Glutamatergic neuron (in vitro differentiated cells): Measurements from ENCODE around the gene MLYCD. TPM values are rescaled to one million over a fixed set of nuclear protein-coding genes. Genes with fewer than 3 reads are reported as not detected.

Source experiments
- DNase-seq: peaks from one replicate; pipeline ENCODE4 v3.0.0; 2022
- H3K27ac Mint-ChIP-seq: one replicate; pipeline ENCODE4 v1.8.0; 2020; ENCODE audit warnings: mild to moderate bottlenecking, mixed read lengths, inconsistent platforms; ENCODE audit not compliant: unreplicated experiment
- H3K27me3 Mint-ChIP-seq: one replicate; pipeline ENCODE4 v1.8.0; 2020; ENCODE audit warnings: mild to moderate bottlenecking, moderate library complexity, mixed read lengths, inconsistent platforms; ENCODE audit not compliant: unreplicated experiment
- H3K36me3 Mint-ChIP-seq: one replicate; pipeline ENCODE4 v1.8.0; 2020; ENCODE audit warnings: mild to moderate bottlenecking, mixed read lengths, inconsistent platforms; ENCODE audit not compliant: unreplicated experiment
- H3K4me1 Mint-ChIP-seq: one replicate; pipeline ENCODE4 v1.8.0; 2020; ENCODE audit warnings: mild to moderate bottlenecking, low read depth, mixed read lengths, inconsistent platforms; ENCODE audit not compliant: unreplicated experiment
- H3K4me3 Mint-ChIP-seq: one replicate; pipeline ENCODE4 v1.8.0; 2020; ENCODE audit warnings: mild to moderate bottlenecking, mixed read lengths, inconsistent platforms; ENCODE audit not compliant: unreplicated experiment
- H3K9me3 Mint-ChIP-seq: one replicate; pipeline ENCODE4 v1.8.0; 2020; ENCODE audit warnings: mild to moderate bottlenecking, moderate library complexity, mixed read lengths, inconsistent platforms; ENCODE audit not compliant: unreplicated experiment
- total RNA-seq: library from RNA; stranded (reverse); fragmentation: NEBNext Ultra II Directional; extraction: Animal tissue kit (Norgen Biotek cat#: 25700); gene quantifications from one replicate; pipeline ENCODE4 v1.2.1, GENCODE V29; 2021; ENCODE audit not compliant: unreplicated experiment
- TF ChIP-seq, protein P1 (sequence below): fragments of 200-600 bp; sonication (generic); IDR thresholded peaks from one replicate; pipeline ENCODE4 v1.5.0; 2021; ENCODE audit not compliant: partially characterized antibody, unreplicated experiment

MLYCD gene
- total RNA-seq, 1 donor from 2014 or later: 9.5 TPM

GRCh38 chr16:83961591-83961990, 62.7 kb downstream of the MLYCD start:
- H3K9me3 Mint-ChIP-seq: peaks cover 2% of the 10 kb centered on the region
- H3K36me3 Mint-ChIP-seq: no peaks in the 10 kb centered on the region
- no peak overlapping the region for H3K27ac Mint-ChIP-seq
- H3K27me3 Mint-ChIP-seq: peaks cover 3% of the 10 kb centered on the region
- TF ChIP-seq, protein P1, sequence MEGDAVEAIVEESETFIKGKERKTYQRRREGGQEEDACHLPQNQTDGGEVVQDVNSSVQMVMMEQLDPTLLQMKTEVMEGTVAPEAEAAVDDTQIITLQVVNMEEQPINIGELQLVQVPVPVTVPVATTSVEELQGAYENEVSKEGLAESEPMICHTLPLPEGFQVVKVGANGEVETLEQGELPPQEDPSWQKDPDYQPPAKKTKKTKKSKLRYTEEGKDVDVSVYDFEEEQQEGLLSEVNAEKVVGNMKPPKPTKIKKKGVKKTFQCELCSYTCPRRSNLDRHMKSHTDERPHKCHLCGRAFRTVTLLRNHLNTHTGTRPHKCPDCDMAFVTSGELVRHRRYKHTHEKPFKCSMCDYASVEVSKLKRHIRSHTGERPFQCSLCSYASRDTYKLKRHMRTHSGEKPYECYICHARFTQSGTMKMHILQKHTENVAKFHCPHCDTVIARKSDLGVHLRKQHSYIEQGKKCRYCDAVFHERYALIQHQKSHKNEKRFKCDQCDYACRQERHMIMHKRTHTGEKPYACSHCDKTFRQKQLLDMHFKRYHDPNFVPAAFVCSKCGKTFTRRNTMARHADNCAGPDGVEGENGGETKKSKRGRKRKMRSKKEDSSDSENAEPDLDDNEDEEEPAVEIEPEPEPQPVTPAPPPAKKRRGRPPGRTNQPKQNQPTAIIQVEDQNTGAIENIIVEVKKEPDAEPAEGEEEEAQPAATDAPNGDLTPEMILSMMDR: no peak
- peaks cover 3% of the 10 kb centered on the region for H3K4me1 Mint-ChIP-seq
- no peak overlapping the region for H3K4me3 Mint-ChIP-seq
- DNase-seq: no peak

DNA sequence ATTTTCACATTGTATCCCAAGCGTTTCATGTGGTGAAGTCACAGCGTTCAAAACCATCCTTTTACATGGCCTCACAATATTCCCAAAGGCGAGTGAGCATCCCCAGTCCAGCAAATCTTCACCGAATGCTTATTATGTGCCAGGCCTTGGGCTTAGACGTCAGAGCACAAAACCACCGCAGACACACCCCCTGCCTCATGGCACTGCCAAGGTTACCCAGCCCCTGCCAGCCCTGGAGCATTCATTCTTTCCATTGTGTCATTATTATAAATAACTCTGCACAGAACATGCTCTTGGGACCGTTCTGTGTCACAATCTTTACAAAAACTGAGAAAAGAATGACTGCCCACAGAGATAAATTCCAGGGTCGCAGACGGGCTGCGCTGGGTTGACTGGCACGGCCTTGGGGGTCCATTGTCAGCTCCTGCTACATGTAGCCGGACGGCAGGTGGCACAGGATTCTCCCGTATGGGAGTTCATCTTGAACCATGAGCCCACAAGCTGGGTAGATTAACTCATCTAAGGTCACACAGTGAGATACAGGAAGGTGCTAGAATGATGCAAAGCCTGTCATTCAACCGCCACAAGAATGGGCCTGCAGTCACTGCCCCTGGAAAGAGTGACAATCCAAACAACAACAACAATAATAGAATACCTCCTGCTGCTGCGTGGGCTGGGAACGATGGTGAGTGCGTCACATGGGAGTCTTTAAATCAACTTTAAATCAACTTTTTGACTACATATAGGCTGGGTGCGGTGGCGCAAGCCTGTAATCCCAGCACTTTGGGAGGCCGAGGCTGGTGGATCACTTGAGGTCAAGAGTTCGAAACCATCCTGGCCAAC, 64.6 kb downstream of the MLYCD start:
- TF ChIP-seq, protein P1: no peak
- Mint-ChIP-seq H3K4me3 (no peak overlapping the region), H3K27ac (no peak overlapping the region), H3K9me3 (peaks cover 5% of the 10 kb centered on the region), H3K27me3 (peaks cover 4% of the 10 kb centered on the region), H3K4me1 (peaks cover under 1% of the 10 kb centered on the region), H3K36me3 (no peaks in the 10 kb centered on the region)
- no peak for DNase-seq

- DNase-seq: no peak
- H3K36me3 Mint-ChIP-seq: no peaks in the 10 kb centered on the region
- H3K27ac Mint-ChIP-seq: no peak overlapping the region
- peaks cover 6% of the 10 kb centered on the region for H3K9me3 Mint-ChIP-seq
- H3K27me3 Mint-ChIP-seq: peaks cover 7% of the 10 kb centered on the region
- peaks cover 2% of the 10 kb centered on the region for H3K4me1 Mint-ChIP-seq
- TF ChIP-seq, protein P1: no peak
- no peak overlapping the region for H3K4me3 Mint-ChIP-seq
Measured at GRCh38 chr16:83964684-83965443, 65.9 kb downstream of the MLYCD start.

- Mint-ChIP-seq H3K27ac (no peak overlapping the region), H3K9me3 (peaks cover 7% of the 10 kb centered on the region), H3K27me3 (peaks cover 11% of the 10 kb centered on the region), H3K4me1 (peaks cover 2% of the 10 kb centered on the region), H3K4me3 (no peak overlapping the region), H3K36me3 (no peaks in the 10 kb centered on the region)
- no peak for DNase-seq
- TF ChIP-seq, protein P1: no peak
Measured at GRCh38 chr16:83965444-83966152, 66.7 kb downstream of the MLYCD start.
